ENCODE measurements around the gene SORCS1. TPM values are rescaled to one million over a fixed set of nuclear protein-coding genes. Genes with fewer than 3 reads are reported as not detected.

Gene SORCS1
- total and polyA plus RNA-seq, 4 donors = 0.08 to 0.21 (median 0.09) TPM; not detected in 1

GRCh38 chr10:106582291-106582690 lies 582.2 kb downstream of the SORCS1 start:
- H3K4me3 ChIP-seq (ENCODE audit: low read depth in 1 of 3, low read length in 3 of 3) = no peak overlapping the region
- TF ChIP-seq GABPA (IDR thresholded peaks at IDR 0.05 in 1 of 2, conservative IDR thresholded peaks at IDR 0.05 in 1 of 2) (no peak), MAX (IDR thresholded peaks at IDR 0.05) (no peak), HNF4G (IDR thresholded peaks at IDR 0.05) (no peak)
- H3K27ac ChIP-seq (ENCODE audit: low read depth in 1 of 2, low read length in 2 of 2) = no peak overlapping the region
- 45% methylated on average over 2 of the region's 2 CpGs for WGBS
- peaks cover 0 to 3% (median 0%) of the 10 kb centered on the region in 4 donors for H3K27me3 ChIP-seq (ENCODE audit: control insufficient read depth in 4 of 4, insufficient read depth in 4 of 4, low read length in 3 of 4)
- H3K4me1 ChIP-seq (ENCODE audit: control insufficient read depth in 4 of 4, insufficient read depth in 4 of 4, low read length in 3 of 4) = no peaks in the 10 kb centered on the region
- H3K9ac ChIP-seq (ENCODE audit: low read depth in 1 of 2, low read length in 2 of 2) = no peak overlapping the region
- H3K36me3 ChIP-seq (ENCODE audit: control insufficient read depth in 4 of 4, insufficient read depth in 3 of 4, low read depth in 1 of 4, low read length in 3 of 4) = no peaks in the 10 kb centered on the region
- no peak for DNase-seq (ENCODE audit: low spot score)
- H3K9me3 ChIP-seq (ENCODE audit: control insufficient read depth in 4 of 4, low read length in 3 of 4) = no peaks in the 10 kb centered on the region

- H3K9me3 ChIP-seq (ENCODE audit: control insufficient read depth in 4 of 4, low read length in 3 of 4) = no peaks in the 10 kb centered on the region
- TF ChIP-seq HNF4G (IDR thresholded peaks at IDR 0.05) (no peak), NR2F2 (IDR thresholded peaks at IDR 0.05) (no peak), TAF1 (conservative IDR thresholded peaks at IDR 0.05) (no peak)
- H3K4me1 ChIP-seq (ENCODE audit: control insufficient read depth in 4 of 4, insufficient read depth in 4 of 4, low read length in 3 of 4) = no peaks in the 10 kb centered on the region
- no peak for DNase-seq (ENCODE audit: low spot score)
- no peak overlapping the region for H3K9ac ChIP-seq (ENCODE audit: low read depth in 1 of 2, low read length in 2 of 2)
- H3K27me3 ChIP-seq (ENCODE audit: control insufficient read depth in 4 of 4, insufficient read depth in 4 of 4, low read length in 3 of 4) = peaks cover 0 to 4% (median 0%) of the 10 kb centered on the region in 4 donors
- no peaks in the 10 kb centered on the region for H3K36me3 ChIP-seq (ENCODE audit: control insufficient read depth in 4 of 4, insufficient read depth in 3 of 4, low read depth in 1 of 4, low read length in 3 of 4)
- WGBS = 56% methylated on average over 2 of the region's 2 CpGs
- no peak overlapping the region for H3K4me3 ChIP-seq (ENCODE audit: low read depth in 1 of 3, low read length in 3 of 3)
- H3K27ac ChIP-seq (ENCODE audit: low read depth in 1 of 2, low read length in 2 of 2) = no peak overlapping the region
These were observed 586.8 kb downstream of the SORCS1 start for GRCh38 chr10:106577756-106578155.

- no peak for DNase-seq (ENCODE audit: low spot score)
- Histone ChIP-seq H3K9me3 (ENCODE audit: control insufficient read depth in 4 of 4, low read length in 3 of 4) (no peaks in the 10 kb centered on the region), H3K4me1 (ENCODE audit: control insufficient read depth in 4 of 4, insufficient read depth in 4 of 4, low read length in 3 of 4) (no peaks in the 10 kb centered on the region), H3K36me3 (ENCODE audit: control insufficient read depth in 4 of 4, insufficient read depth in 3 of 4, low read depth in 1 of 4, low read length in 3 of 4) (no peaks in the 10 kb centered on the region), H3K27me3 (ENCODE audit: control insufficient read depth in 4 of 4, insufficient read depth in 4 of 4, low read length in 3 of 4) (peaks cover 0 to 4% (median 0%) of the 10 kb centered on the region in 4 donors), H3K9ac (ENCODE audit: low read depth in 1 of 2, low read length in 2 of 2) (no peak overlapping the region), H3K27ac (ENCODE audit: low read depth in 1 of 2, low read length in 2 of 2) (no peak overlapping the region), H3K4me3 (ENCODE audit: low read depth in 1 of 3, low read length in 3 of 3) (no peak overlapping the region)
- TF ChIP-seq HNF4G (IDR thresholded peaks at IDR 0.05) (no peak), ZBTB33 (IDR thresholded peaks at IDR 0.05) (no peak), GABPA (IDR thresholded peaks at IDR 0.05 in 1 of 2, conservative IDR thresholded peaks at IDR 0.05 in 1 of 2) (no peak), FOXA2 (IDR thresholded peaks at IDR 0.05) (no peak), NR2F2 (IDR thresholded peaks at IDR 0.05) (no peak), SP1 (IDR thresholded peaks at IDR 0.05) (no peak), YY1 (IDR thresholded peaks at IDR 0.05) (no peak), ATF3 (IDR thresholded peaks at IDR 0.05) (no peak), MAX (IDR thresholded peaks at IDR 0.05) (no peak), TAF1 (conservative IDR thresholded peaks at IDR 0.05) (no peak), EGR1 (IDR thresholded peaks at IDR 0.05; ENCODE audit: low read depth in 2 of 2) (no peak), FOXA1 (IDR thresholded peaks at IDR 0.05) (no peak), HNF4A (conservative IDR thresholded peaks at IDR 0.05) (no peak), RXRA (IDR thresholded peaks at IDR 0.05) (no peak), JUND (IDR thresholded peaks at IDR 0.05) (no peak), CTCF (IDR thresholded peaks at IDR 0.05; ENCODE audit: low read depth, low read length, missing input control) (no peak), REST (IDR thresholded peaks at IDR 0.05) (no peak), RAD21 (IDR thresholded peaks at IDR 0.05) (no peak)
- 65% methylated on average over 9 of the region's 9 CpGs for WGBS
These were observed 587.2 kb downstream of the SORCS1 start for GRCh38 chr10:106577266-106577665.
